ENCODE measurements around the gene CHAF1A.
A peak's percentile ranks its signal among the peaks of the same experiment; 100 is the strongest.

CHAF1A gene

GRCh38 chr19:4367781-4368127 lies 34.7 kb upstream of the CHAF1A start:
- peak; percentile 11 for DNase-seq

DNA sequence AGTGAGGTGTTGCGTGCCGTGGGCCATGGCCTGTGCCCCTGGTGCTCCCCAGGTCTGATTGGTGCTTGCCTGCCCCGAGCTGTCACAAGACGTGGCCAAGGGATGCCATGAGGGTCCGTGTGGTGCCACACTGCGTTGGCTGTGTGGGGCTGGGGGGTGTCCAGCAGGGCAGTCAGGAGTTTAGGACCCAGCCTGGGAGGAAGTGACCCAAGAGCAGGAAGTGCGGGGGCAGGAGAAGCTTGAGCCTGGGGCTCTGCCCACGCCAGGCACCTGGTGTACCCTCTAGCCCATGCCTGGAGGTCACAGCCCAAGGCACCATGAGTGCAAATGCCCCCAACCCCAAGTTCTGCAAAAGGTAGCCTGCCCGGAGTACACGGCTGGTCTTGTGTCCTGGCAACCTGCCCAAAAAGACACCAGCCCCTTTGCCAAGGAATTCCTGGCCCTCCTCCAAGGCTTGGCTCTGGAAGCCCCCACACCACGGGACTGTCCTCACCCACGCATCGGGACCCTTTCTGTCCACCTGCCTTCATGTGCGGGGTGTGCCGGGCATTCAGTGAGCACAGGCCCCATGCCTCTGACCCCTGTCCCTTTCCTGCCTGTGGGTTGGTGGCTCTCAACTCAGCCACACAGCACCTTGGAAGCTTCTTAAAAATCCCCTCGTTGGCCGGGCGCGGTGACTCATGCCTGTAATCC lies 34.2 kb upstream of the CHAF1A start:
- DNase-seq, result peak; percentile 22

GRCh38 chr19:4369109-4369887 lies 33.1 kb upstream of the CHAF1A start:
- peak; percentile 95 for DNase-seq

GRCh38 chr19:4369888-4370260 lies 32.6 kb upstream of the CHAF1A start:
- DNase-seq, result peak; percentile 86

DNA sequence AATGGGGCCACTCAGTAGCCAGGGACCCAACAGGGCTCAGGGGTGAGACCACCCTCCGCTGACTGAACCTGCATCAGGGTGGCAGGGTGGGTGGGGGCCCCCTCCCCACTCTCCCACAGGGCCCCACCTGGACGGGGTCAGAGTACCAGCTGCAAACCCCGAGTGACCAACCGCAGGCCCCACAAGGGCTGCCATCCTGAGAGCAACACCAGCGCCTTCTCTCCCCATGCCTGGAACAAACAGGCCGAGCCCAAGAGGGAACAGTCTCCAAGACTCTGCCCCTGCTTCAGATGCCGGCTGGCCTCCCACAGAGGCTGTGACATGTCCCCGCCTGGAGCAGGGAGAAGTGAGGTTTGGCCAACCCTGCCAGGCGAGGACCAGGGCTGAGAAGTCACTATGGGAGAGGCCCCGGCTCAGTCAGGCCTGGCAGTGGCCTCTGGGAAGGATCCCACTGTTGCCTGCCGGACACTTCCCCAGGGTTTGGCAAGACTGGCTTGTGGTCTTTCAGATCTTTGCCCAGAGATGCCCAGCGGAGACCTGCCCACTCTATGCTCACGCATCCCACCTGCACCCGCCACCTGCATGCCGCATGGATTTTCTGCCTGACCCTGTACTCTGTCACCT lies 31.9 kb upstream of the CHAF1A start:
- DNase-seq, result no peak

- DNase-seq, result no peak
Measured at GRCh38 chr19:4371247-4372164, 30.9 kb upstream of the CHAF1A start.

DNA sequence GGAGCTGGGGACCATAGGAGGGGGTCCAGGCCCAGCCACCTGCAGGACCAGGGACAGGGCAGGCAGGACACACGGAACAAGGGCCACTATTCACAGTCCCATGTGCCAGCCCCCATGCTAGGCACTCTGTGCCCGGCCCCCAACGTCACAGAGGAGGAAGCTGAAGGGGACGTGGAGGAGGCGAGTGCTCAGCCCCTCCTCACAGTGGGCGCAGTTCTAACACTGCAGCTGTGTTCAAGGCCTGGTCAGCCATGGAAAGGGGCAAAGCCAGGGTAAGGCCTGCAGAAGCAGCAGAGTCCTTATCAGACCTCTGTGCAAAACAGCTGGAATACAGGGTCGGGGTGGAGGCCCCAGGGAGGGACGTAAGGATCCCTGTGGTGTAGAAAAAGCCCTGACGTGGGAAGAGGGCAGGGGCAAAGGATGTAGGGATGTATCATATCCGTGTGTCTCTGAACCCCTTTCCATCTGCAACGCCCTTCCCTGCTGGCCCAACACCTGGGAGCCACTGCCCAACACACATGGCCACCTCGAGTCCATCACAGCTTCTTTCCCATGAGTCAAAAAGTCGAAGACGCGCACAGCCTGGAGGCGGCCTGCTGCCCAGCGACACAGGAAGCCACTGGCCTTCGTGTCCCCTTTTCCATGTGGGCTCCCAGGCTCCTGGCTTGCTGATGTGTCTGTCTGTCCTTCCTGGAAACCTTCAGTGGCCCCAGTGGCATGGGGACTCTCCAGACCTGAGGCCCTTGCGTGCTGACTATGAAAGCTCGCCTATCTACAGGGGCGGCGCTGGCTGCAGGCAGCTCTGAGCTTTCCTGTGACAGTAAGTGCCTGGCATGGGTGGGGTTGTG lies 30.1 kb upstream of the CHAF1A start:
- no peak for DNase-seq

- no peak for DNase-seq
Measured at GRCh38 chr19:4373013-4373367, 29.4 kb upstream of the CHAF1A start.

DNA sequence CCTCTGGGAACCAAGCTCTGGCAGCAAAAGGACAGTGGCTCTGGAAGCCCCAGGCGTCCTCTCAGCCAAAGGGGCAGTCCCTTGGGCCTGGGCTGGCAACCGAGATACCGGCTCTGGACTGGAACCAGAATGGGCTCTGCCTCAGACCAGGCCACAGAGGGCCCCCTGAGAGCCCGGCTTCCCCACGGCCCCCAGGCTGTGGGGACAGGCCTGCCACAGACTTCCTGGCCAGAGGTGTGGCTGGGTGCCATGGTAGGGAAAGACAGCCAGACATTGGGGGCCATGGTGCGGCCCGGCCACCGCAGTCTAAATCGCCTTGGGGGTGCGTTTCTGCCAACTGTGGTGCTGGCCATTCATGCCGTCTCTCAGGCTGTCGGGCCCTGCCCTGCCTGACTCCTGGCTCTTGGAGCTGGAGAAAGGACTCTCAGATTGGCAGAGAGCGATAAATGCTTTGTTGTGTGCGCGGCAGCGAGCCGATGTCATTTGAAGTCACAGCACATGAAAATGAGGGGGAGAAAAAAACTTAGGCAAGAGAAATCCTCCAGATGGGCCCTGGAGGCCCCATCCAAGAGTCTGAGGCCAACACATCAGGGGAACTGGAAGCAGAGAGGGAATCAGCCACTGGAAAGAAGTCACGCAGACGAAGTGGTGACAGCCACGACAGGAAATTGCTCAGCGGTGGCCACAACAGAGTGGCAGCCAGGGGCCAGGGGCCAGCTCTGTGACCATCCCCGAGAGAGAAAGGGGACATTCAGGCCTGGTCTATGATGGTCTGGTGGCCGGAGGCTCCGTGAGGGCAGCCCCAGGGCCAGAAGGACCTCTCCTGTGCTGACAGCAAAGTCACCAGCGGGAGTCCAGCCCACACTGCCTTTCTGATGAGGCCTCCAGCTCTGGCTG lies 28.6 kb upstream of the CHAF1A start:
- peak; percentile 84 for DNase-seq

- DNase-seq, result peak; percentile 71
Measured at GRCh38 chr19:4374498-4375163, 27.8 kb upstream of the CHAF1A start.

- DNase-seq, result peak; percentile 83
Measured at GRCh38 chr19:4375164-4376027, 27.0 kb upstream of the CHAF1A start.

- DNase-seq, result no peak
Measured at GRCh38 chr19:4376028-4376670, 26.3 kb upstream of the CHAF1A start.

DNA sequence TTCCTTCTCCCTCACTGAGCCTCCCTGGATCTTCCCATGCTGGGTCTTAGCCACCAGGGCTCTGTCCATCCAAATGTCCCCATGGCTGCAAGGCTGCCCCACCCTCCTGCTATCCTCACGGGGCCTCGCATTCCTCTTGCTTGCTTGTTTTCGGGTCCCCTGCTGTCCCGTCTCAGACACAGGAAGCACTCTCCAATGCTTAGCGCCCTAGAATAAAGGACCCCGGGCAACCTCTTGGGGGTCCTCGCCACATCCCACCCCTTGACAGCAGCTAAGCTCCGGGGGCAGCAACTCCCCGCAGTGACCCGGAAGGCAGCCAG lies 25.8 kb upstream of the CHAF1A start:
- DNase-seq, result no peak

DNA sequence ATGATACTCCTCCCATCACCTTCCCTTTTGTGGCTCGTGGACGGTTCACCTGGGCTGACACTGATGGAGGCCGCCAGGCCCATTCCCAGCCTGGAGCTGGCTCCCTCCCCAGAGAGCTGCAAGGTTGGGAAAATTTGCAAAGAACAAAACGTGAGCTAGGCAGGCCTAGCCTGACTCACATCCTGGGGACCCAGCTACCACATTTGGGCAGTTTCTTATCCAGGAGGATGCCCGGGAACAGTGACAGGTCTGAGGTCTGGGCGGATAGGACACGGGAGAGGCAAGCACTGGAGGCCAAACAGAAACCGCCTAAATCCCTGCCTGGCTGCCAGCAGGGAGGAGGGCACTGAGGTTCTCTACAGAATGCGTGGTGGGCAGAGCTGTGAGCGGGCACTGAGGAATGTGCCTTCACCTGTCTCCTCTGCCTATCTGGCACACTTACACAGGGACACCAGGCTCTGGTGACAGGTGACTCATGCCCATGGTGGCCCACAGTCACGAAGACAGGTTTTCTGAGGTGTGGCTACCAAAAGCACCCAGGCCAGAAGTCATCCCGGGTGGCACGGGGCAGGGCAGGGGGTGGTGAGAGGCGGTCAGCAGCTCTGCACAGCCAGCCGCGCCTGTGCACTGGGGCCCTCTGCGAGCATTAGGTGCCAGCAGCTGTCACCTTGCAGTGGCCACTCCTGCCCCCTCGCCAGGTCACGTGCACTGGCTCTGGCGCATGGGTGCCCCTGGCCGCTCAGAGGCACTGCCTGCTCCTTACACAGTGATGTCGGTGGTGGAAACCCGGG lies 25.3 kb upstream of the CHAF1A start:
- no peak for DNase-seq

GRCh38 chr19:4378886-4379285 lies 23.6 kb upstream of the CHAF1A start:
- DNase-seq, result no peak

DNA sequence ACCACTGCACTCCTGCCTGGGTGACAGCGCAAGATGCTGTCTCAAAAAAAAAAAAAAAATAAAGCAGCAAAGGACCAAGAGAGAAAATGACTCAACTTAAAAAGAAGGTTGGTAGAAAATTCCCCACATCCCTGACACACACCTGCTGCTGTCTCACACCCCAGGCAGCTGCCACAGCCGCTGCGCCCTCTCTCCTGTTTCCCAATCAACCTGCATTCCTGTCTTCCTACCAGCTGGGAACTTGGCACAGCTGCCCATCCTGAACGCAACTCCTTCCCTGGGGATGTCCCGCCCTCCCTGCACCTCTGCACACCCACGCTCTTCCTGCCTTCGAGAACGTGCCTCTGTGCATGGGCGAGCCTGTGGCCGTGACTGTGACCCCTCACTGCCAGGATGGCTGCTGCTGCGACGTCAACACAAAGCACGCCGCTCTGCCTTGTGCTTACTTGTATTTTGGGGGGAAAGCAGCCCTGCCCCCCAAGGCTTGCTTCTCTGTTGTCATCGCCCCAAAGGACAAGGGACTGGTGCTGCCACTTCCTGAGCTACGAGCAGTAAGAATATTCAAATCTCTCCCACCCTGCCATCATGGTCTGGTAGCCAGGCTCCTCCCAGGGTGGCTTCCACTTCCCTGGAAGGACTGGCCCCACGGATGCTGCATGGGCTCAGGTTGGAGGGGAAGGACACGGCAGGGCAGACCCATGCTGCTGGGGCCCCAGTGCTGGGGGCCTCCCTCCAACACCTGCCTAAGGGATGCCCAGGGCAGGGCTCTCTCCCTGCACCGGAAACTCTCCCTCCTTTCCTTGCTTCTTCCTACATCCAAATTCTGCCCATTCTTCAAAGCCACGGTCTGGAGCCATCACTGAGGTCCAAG lies 22.8 kb upstream of the CHAF1A start:
- DNase-seq, result no peak

- DNase-seq, result no peak
Measured at GRCh38 chr19:4380254-4380727, 22.1 kb upstream of the CHAF1A start.

Measured in MV-4-11 (cell line).